NCI-H446 (cell line): Measurements from ENCODE around the gene PRDM2.

ENCODE experiments used
- DNase-seq, 2 experiments: peaks; one replicate each; lab custom pipeline; 2025; lab: John Stamatoyannopoulos, UW

PRDM2 gene

DNA sequence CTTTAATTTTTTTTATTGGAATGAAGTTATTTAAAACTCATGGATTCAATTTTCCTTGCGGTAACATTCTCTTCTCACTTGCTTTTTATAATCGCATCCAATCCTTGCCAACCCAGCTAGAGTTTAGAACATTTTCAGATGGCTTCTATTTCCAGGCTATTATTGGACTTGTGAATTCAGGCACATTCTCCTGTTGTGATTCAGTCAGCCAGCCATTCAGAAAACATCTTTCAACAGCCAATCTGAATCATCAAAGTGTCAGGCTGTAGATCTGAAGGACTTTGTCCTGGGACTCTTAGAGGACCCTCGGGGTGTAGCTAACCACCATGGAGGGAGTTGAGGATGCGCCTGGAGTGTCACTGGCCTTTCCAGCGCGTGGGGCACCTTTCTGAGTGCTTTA, 92.4 kb downstream of the PRDM2 start:
- no peak for DNase-seq

DNA sequence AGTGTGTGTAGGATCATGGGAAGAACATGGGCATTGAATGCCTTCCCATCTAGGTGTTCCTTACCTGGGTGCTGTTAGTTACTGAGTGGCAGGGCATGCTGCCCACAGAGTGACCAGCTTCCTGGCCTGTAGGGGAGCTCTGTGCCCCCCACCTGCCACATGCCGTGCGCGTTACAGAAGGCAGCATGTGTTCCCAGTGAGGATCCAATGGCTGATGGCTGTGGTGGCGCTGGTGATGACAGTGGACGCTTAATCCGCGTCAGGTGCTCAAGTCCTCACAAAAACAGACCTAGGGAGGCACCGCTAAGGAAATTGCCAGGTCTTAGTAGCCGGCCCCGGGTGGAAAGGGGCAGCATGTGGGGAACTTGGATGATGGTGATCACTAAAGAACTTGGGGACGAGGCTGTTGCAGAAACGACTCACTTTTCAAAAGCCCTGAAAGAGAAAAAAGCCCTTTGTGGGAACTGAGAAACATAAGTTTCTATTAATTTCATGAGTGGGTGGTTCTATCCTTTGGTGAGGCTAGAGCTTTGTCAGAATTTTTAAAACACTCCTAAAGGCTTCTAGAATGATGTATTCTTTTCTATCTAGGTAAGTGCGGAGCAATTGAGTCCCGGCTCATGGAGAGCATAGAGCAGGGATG, 93.2 kb downstream of the PRDM2 start:
- DNase-seq: no peak

DNA sequence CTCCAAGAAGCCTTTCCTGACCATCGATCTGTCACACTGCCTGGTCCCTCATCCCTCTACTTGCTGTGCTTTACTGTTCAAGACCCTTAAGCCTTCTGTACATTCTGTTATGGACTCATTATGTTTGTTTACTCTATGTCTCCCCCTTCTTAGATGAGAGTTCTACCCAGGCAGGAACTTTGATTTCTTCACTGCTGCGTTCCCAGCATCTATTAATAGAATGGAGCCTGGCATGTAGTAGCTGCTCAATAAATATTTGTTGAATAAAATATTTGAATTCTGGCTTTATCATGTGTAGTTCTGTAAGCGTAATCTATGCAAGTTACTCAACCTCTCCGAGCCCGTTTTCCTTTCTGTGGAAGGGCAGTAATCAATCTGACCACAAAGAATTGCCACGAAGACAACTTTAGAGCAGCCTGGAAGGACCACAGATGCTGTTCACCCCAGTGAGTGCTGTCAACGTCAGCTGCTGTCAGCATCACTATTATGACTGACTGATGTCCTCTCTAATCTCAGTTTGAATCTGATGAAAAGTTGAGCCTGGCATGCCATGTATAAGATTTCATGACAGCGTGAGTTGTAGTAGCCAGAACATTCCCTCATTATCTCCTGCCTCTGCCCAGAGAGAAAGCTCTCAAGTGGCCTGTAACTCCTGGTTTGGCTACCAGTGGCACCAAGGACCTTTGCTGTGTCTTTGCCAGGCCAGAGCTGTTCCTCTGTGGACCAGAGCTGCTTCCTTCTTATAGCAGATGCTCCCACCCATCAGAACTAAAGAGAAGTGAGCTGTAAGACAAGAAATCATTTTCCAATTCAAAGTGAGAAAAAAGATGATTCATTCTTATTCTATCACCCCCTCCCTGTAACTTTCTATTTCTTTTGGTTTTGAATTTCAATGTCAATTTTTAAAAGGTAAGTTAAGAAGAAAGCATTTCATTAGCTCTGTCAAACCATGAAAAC, 94.5 kb downstream of the PRDM2 start:
- no peak for DNase-seq

DNA sequence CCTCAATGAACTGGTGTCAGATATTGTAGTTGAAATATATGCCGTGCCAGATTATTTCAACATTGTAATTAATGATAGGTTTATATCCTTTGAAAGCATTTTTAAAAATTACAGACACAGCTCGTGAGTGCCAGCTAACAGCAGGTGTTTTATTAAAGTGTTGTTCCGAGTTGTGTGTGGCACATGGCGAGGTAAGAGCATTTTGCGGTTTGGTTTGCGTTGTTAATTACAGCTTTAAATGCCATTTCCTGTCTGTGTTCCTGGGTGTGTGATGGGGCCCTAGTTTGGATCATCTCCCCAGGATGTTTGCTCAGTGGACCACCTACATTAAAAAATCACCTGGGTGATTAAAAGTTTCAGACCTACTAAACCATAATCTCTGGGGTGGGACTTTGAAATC, 97.4 kb downstream of the PRDM2 start:
- no peak for DNase-seq

DNA sequence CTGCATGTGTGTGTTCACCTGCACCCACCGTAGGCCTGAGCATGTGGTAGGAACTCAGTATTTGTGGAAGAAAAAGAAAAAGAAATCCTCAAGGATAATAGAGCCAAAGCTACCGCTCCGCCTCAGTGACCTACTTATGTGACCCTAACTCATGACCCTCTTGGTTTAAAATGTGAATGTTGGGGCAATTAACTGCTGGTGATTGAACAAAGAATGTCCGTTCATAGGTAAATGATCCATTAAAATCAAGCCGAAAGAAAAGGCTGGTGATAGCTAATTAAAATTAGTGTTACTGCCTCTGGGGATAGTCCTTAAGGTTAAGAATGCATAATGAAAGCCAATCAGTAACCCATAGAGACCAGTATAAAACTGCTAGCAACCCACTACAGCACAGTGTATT, 98.1 kb downstream of the PRDM2 start:
- DNase-seq: no peak

DNA sequence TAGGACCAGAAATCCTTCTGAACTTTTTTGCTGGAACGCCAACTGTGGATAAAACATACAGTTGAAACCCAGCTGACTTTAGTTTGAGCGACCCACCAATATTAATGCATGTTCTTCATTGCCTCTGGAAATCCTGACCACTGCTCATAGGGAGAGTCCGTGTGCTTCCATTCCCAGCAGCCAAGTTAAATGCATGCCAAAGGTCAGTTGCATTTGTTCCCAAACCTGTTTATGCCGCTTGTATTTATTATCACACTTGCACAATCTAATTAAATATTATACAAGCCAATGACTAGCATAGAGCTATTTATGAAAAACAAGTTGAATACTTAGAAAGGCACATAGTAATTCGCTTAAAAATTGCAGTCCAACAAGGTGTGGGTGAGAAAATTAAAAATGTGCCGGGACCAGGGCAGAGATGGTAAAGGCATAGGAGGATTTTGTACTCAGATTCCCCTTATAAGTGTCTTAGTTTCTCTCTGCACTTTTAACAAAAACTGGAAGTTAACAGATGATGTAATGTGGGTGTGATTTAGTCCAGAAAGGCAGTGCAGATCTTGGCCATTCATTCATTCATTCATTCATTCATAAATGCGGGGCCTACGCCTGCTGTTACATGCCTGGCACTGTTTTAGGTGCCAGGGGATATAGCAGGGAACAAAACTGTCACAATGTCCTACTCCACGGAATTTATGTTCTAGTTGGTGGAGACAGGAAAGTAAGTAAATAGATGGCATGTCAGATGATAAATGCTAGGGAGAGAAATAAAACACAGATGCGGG, 99.7 kb downstream of the PRDM2 start:
- DNase-seq: no peak

DNA sequence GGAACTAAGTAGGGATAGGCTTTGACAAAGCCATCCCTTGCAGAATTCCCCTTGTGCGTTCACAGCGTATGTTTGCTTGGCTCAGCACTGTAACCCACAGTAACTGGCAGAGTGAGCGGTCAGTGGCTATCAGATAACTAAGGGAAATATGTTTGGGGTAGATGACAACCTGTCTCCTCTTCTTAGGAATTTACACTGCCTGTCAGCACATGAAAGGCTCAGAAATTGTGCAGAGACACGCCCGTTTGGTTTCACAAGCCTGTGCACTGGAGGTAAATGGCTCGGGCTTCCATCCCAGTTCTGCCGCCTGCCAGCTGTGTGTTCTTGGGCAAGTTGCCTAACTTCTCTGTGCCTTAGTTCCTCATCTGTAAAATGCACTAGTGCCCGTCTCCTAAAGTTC, 101.2 kb downstream of the PRDM2 start:
- DNase-seq: no peak

DNA sequence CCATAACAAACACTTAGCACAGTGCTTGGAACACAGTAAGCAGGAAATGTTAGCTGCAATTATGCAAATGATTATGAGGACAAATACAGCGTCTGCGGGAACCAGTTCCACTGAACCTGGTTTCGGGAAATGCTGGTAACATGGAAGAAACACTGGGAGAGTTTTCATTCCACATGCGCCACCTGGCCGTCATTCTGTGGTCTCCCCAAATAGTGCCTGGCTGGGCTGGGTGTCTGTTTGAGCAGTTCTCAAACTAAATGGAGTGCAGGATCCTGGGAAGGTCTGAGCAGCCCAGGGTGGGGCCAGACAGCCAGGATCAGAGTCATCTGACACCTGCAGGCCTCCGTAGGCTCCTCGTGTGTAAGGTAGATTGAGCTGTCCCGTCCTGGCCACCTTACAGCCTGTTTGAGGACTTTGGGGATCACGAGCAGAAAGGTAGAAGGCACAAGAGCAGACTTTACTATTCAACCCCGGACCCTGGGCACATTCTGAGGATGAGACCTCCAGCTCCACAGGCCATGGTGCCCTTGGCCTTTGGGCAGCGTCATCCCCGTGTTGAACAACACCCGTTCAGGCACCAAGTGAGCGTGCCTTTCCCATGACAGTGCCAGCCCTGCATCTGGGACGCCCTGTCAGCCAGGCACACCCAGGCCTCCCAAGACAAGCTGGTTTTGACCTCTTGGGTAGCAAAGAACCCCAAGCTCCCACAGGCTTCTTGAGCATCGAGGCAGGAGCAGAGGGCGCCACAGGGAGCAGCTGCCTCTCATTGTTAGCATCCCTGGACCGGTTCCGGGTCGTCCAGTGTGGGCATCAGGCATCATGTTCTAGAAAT, 101.9 kb downstream of the PRDM2 start:
- no peak for DNase-seq

DNA sequence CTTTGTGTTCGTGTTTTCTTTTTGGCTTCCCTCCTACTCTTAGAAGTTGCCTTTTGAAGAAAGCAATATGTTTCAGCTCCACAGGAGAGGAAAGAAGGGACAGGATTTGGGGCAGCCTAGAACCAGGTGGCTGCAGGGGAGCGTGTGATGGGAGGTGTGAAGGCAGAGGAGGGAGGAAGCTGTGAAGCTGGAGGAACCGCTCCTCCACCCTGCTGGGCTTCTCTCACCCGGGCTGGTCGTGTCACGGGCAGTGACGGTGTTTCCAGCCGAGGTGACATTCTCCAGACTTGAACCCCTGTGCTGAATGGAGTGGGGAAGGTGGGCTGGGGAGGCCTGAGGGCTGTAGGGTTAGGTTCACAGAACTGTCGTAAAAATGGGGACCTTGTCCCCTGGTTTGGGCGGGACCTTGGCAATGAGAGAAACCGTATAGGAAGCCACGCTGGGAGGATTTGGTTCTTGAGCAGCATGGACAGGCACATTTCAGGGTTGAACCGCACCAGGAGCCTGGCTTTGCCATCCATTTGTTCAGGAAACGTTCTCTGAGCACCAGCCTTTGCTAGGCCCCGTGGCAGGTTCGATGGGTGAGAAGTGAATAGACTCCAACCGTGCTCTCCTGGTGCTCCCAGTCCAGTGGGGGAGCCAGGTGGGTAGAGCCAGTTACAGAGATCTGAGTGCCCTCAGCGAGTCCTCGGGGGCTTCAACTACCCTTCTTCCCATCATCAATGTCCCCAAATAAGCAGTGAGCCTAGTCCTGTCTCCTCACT, 103.0 kb downstream of the PRDM2 start:
- DNase-seq: no peak

DNA sequence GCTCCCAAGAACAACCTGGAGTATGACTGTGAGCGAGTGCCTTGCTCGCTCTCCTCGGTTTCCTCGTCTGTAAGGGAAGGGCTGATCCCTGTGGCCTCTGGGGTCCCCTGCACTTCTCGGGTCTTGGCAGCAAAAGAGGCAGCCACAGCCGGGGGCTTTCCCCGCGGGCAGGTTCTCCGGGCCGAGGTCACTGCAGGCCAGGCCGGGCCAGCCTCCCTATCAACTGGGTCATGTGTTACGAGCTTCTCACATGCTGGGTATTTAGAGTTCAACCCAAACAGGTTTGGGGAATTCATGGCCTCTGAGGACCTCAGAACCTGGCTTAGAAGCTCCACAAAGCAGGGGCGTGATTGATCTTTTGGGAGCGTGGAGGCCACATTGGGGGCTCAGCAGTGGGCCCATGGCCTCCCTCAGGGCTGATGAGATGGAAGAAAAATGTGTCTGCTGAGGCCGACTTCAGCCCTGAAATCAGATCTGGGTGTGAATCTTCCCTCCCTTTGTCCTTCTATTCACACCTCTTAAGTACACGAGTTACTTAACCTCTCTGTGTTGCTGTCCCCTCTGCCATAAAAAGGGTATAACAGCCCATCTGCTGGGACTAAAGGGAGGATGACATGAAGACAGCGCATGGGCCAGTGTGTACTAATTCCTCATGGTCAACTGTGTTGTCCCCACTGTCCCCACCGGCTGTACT, 103.7 kb downstream of the PRDM2 start:
- no peak for DNase-seq

DNA sequence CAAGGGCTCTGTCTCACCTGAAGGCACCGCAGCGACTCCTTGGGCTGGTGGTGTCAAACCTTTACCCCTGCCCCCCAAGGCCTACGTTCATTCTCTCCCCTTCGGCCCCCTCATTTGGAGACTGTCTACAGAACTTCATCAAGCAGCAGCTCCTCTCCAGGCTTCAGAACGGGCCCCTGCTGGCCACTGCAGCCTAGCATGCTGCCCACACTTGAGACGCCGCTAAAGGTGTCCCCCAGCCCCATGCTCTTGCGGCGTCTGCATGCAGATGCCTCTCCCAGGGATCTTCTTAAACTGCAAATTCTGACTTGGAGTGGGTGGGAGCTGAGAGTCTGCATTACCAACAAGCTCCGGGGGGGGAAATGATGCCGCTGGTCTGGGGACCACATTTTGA, 104.2 kb downstream of the PRDM2 start:
- no peak for DNase-seq

DNA sequence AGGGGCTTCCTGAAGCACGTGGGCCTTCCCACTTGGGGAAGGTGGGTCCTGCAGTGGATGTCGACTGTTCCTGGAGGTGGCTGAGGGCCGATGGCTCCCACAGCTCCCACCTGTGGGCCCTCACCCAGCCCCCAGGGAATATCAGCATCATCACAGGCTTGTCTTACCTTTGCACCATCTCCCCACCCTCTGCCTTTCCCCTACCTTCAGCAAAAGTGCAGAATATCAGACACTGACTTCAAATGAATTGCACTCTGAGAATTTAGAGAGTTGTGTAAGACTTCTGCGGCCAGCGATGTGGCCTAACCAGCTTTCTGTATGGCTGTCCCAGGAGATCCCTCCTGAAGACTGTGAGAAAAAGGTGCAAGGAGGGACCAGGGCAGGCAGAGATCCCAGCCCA, 105.4 kb downstream of the PRDM2 start:
- DNase-seq: no peak

DNA sequence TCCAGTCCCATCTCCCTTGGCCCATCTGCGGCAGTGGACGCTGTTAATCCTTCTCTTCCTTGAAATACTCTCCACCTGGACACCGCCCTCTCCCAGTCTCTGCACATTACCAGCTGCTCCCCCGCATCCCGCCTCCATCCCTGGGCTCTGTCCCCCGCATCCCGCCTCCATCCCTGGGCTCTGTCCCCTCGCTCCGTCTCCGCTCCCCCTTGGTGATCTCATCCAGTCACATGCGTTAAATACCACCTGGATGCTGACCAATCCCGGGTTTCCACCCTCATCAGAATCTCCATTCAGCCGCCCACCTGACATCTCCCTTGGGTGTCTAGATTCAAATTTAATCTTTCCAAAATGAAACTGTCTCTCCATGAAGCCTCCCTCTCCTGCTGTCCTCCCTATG, 106.1 kb downstream of the PRDM2 start:
- DNase-seq: no peak

DNA sequence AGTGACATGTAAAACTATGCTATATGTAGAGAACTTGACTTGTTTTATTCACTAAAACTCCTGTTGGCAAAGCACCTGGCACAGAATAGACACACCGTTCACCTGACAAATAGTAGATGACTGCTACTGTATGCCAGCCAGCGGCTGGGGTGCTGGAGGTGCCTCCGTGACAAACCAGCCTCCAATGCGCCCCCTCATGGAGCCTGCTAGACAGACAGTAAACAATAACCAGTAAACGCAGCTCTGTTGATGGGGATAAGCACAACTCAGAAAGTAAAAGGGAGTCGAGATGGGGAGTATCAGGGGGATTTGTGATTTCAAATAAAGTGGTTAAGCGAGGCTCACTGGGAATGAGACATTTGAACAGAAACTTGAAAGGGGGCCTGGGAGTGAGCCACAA, 107.2 kb downstream of the PRDM2 start:
- peak in 1 of 2 experiments; percentile 3 for DNase-seq

DNA sequence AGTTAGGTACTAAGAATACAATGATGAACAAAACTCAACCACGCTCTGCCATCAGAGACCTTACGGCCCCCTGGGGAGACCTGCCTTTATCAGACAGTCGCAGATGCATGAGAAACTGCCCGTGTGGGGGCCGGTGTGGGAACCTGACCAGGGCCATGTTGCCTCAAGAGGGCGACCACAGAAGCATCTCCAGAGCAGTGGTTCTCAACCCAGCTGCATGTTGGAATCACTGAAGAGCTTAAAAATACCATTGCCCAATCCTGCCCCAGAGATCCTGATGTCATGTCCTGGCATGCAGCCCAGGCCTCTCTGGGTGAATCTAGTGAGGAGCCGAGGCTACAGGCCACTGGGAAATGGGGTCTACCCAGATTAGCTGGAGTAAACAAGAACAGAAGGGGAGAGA, 108.7 kb downstream of the PRDM2 start:
- DNase-seq: peak; percentile 2 to 57

DNA sequence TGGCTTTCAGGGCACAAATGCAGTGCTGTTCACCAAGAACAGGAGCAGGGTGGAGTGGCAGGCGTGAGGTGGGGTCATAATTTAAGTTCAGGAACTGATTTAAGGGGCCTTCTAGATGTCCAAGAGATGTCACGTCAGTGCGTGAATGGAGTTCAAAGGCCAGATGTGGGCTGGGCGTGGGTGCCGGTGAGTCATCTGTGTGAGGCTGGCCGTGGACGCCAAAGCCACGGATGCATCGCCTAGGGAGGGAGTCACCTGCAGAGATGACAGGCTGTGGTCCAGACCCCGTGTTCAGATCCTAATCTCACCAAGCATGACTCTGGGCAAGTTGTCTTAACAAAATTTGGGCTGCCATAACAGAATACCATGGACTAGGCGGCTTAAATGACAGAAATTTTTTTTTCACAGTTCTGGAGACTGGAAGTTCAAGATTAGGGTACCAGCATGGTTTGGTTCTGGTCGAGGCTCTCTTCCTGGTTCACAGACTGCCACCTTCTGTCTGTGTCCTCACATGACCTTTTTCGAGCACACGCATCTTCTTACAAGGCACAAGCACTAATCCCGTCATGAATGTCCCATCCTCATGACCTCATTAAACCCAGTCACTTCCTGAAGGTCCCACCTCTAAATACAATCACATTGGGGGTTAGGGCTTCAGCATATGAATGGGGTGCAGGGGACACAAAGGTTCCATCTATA, 109.6 kb downstream of the PRDM2 start:
- DNase-seq: no peak

DNA sequence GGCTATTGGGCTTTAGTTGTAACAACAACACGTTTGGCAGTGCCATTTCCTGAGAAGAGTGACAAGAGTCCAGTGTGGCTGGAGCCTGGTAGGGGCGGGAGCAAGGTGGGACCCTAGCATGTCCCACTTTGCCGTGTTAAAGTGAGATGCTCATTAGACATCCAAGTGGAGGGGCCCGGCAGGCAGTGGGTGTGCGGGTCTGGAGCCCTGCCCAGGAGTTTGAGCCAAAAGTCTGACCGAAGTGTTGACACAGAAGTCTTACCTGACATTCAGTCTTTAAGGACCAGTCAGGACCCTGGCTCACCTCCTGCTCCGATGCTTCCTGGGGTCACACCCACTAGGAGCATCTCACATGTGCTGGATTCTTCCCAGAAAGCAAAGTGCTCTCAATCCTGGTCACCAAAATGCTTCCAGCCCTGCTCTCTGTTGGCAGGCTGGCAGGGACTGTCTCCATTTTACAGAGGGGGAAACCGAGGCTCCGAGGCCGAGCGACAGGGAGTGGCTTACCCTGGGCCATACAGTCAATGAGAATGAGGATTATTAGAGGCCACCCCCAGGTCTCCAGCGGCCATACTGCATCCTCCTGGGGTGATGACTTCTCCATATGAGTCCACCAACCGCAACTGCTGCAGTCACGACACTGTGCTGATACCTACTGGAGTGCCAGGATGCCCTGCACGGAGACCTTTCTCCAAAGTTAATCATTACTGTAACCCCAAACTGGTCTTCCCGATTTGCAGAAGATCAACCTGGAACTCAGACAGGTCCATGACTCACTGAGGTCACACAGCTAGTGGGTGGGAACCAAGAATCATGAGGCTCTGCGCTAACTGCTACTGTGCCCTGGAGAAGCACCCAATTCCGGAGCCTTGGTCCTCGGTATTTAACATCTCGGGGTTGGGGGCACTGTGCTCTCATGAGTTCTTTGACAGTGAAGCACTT, 112.7 kb downstream of the PRDM2 start:
- no peak for DNase-seq

DNA sequence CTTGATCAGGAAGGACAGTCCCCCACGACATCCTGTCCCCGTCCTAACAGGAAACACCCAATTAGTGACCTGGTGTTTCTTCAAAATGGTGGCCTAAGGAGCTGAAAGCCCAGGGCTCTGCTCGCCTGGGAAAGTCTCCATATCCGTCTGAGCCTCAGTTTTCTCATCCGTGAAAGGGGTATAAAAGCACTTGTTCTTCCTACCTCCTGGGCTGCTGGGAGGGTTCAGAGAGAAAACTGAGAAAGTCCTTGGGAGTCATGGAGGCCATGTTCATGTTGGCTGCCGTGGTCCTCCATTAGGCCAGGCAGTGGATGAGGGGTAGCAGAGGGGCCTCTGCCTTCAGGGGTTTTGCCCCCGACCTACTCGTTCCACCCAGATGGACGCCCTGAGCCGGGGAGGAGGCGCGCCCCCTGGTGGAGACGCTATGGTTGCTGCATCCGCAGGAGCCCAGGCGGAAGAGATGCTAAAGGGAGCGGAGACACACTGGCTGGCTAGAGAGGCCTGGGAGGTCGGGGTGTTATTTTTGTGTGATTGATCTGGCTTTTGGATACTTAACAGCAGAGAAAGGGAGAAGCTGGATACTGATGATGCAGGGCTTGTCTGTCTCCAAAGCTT, 113.5 kb downstream of the PRDM2 start:
- DNase-seq: no peak
